Lower lobe of right lung (tissue), 2 donors: Measurements from ENCODE around the gene ESRRA. TPM values are rescaled to one million over a fixed set of nuclear protein-coding genes. Genes with fewer than 3 reads are reported as not detected.
"Not testable (repeated sequence)": the region's sequence is repeated elsewhere in the genome, so short reads cannot be mapped to it uniquely, and the experiment has no call there.

Experiments used
- ATAC-seq, 2 donors: fragments of 200-7000 bp; cut with Tn5 transposase; one replicate each; pipeline ENCODE4 v1.9.1; 2020 to 2022; ENCODE audit warnings: mild to moderate bottlenecking in 2 of 2, moderate library complexity in 2 of 2
- DNase-seq: peaks from one replicate; pipeline ENCODE4 v3.0.0-alpha.2; 2020
- H3K27ac ChIP-seq: fragments of 200-600 bp; one replicate; pipeline ENCODE4 v1.8.0; 2022
- H3K27me3 ChIP-seq: fragments of 200-600 bp; one replicate; pipeline ENCODE4 v1.8.0; 2022; ENCODE audit warnings: low read depth
- H3K36me3 ChIP-seq: fragments of 200-600 bp; one replicate; pipeline ENCODE4 v1.8.0; 2022; ENCODE audit warnings: mild to moderate bottlenecking
- H3K4me1 ChIP-seq: fragments of 200-600 bp; one replicate; pipeline ENCODE4 v1.8.0; 2022
- H3K4me3 ChIP-seq: fragments of 200-600 bp; one replicate; pipeline ENCODE4 v1.8.0; 2022; ENCODE audit warnings: mild to moderate bottlenecking
- H3K9me3 ChIP-seq: fragments of 200-600 bp; one replicate; pipeline ENCODE4 v1.8.0; 2022
- CTCF ChIP-seq: fragments of 200-600 bp; IDR thresholded peaks from one replicate; pipeline ENCODE4 v1.8.0; 2022; ENCODE audit warnings: antibody characterized with exemption, mild to moderate bottlenecking
- intact Hi-C: fragments of 100-400 bp; cut with DNase I; formaldehyde crosslinking; loops from one replicate; pipeline ENCODE4 v1.11.0; 2022
- total RNA-seq: library from RNA; stranded (reverse); fragmentation: NEBNext Ultra II Directional; extraction: Animal tissue kit (Norgen Biotek cat#: 25700); gene quantifications from one replicate; pipeline ENCODE4 v1.2.1, GENCODE V29; 2021
- donor health status: DM: no; HTN: yes; CAD: no; lungs with severe emphysema.

Gene ESRRA
- total RNA-seq, 1 donor from 2014 or later = 47.9 TPM

GRCh38 chr11:64323373-64323772 lies 18.0 kb downstream of the ESRRA start:
- DNase-seq (no peak), ATAC-seq (no peak)
- no peaks in the 10 kb centered on the region for H3K27me3 ChIP-seq
- H3K9me3 ChIP-seq = no peaks in the 10 kb centered on the region
- no peak overlapping the region for H3K27ac ChIP-seq
- H3K4me3 ChIP-seq = no peak overlapping the region
- intact Hi-C loops = no loop called here
- TF ChIP-seq CTCF = no peak
- H3K36me3 ChIP-seq = peaks cover 17% of the 10 kb centered on the region
- H3K4me1 ChIP-seq = peaks cover 24% of the 10 kb centered on the region

DNA sequence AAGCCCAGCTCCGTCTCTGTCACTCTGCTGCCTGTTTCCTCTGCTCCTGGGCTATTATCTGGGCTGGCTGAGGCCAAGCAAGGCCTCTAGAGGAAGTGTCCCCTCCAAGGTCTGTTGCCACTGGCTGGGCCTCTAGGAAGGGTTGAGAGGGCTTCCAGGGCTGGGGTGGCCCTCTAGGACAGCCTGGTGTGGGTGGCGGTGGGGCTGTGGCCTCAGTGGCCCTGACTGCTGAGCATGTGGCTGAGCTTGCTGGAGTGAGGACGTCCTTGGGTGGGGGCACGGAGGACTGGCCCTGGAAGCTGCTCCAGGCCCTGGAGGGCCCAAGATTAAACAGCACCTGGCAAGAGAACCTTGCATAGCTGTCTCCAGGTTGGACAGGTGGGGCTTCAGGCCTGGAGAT lies 18.7 kb downstream of the ESRRA start:
- H3K27ac ChIP-seq, H3K27me3 ChIP-seq, H3K4me3 ChIP-seq, ATAC-seq, intact Hi-C loops, DNase-seq, H3K9me3 ChIP-seq: not testable (repeated sequence)
- Histone ChIP-seq H3K36me3 (peaks cover 17% of the 10 kb centered on the region), H3K4me1 (peaks cover 21% of the 10 kb centered on the region)

DNA sequence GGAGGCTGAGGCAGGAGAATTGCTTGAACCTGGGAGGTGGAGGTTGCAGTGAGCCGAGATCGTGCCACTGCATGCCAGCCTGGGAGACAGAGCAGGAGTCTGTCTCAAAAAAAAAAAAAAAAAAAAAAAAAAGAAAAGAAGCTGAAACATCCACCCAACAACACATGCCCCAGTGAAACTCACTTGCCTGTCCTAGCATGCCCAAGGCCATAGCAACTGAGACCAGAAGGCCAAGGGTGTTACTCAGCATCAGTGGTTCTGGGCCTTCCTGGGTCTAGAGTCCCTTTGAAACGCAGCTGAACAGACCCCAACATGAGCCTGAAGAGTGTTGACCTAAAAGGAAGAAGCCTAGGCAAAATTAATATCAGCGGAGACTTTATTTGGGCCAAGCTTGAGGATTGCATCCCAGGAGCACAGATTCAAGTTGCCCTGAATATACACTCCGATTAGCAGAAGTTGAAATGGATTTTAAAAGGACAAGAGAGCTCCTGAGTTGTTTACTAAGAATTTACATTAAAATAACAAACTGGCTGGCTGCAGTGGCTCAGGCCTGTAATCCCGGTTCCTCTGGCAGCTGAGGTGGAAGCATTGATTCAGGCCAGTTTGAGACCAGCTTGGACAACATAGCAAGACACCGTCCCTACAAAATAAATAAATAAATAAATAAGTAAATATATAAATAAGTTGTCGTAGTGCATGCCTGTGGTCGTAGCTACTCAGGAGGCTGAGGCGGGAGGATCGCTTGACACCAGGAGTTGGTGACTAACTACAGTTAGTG lies 19.6 kb downstream of the ESRRA start:
- ATAC-seq = no peak
- intact Hi-C loops = no loop called here
- H3K36me3 ChIP-seq = peaks cover 17% of the 10 kb centered on the region
- TF ChIP-seq CTCF = no peak
- no peaks in the 10 kb centered on the region for H3K9me3 ChIP-seq
- H3K27me3 ChIP-seq = no peaks in the 10 kb centered on the region
- no peak for DNase-seq
- H3K4me3 ChIP-seq = no peak overlapping the region
- peaks cover 13% of the 10 kb centered on the region for H3K4me1 ChIP-seq
- H3K27ac ChIP-seq = no peak overlapping the region

DNA sequence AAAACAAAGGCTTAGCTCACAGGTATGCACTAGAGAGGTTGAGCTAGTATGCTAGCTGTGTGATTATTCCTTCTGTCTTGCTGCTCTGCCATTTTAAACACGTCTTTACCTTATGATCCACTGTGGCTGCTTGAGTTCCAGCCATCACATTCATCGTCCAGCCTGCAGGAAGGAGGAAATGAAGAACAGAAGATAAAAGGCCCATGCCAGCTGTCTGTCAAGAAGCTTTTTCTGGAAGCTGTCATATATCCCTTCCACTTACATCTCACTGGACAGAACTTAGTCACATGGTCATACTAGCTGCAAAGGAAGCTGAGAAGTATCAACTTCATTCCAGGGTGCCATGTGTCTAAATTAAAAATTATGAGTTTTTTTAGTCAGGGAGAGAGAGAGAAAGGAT lies 22.1 kb downstream of the ESRRA start:
- H3K4me1 ChIP-seq = peaks cover 20% of the 10 kb centered on the region
- ATAC-seq = no peak
- H3K36me3 ChIP-seq = peaks cover 5% of the 10 kb centered on the region
- intact Hi-C loops = no loop called here
- no peaks in the 10 kb centered on the region for H3K9me3 ChIP-seq
- no peak for DNase-seq
- no peak overlapping the region for H3K27ac ChIP-seq
- no peaks in the 10 kb centered on the region for H3K27me3 ChIP-seq
- no peak overlapping the region for H3K4me3 ChIP-seq
- TF ChIP-seq CTCF = no peak

DNA sequence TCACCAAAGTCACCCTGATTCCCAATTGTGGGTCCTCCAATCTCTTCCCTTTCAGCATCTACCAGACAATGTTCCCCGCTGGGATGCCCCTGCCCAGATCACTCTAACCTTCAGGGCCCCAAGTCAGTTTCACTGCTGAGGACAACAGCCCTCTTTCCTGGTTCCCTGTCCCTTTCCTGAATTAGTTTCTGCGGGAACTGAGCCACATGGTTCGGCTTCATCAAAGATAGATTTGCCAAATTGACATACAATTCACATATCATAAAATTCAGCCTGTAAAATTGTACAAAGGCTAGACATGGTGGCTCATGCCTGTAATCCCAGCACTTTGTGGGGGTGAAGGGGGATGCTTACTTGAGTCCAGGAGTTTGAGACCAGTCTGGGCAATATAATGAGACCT lies 22.7 kb downstream of the ESRRA start:
- DNase-seq = no peak
- no peak overlapping the region for H3K27ac ChIP-seq
- H3K9me3 ChIP-seq = no peaks in the 10 kb centered on the region
- no peak for ATAC-seq
- no peaks in the 10 kb centered on the region for H3K36me3 ChIP-seq
- H3K27me3 ChIP-seq = no peaks in the 10 kb centered on the region
- intact Hi-C loops = no loop called here
- H3K4me3 ChIP-seq = no peak overlapping the region
- no peak for TF ChIP-seq CTCF
- peaks cover 17% of the 10 kb centered on the region for H3K4me1 ChIP-seq

- intact Hi-C loops = no loop called here
- no peak for TF ChIP-seq CTCF
- no peak overlapping the region for H3K4me3 ChIP-seq
- no peaks in the 10 kb centered on the region for H3K36me3 ChIP-seq
- ATAC-seq = no peak
- H3K27me3 ChIP-seq = no peaks in the 10 kb centered on the region
- H3K4me1 ChIP-seq = peaks cover 21% of the 10 kb centered on the region
- H3K9me3 ChIP-seq = no peaks in the 10 kb centered on the region
- no peak for DNase-seq
- no peak overlapping the region for H3K27ac ChIP-seq
Observed at GRCh38 chr11:64330888-64331287, 25.6 kb downstream of the ESRRA start.
